ENCODE measurements around the gene PLEKHB2.

DNA sequence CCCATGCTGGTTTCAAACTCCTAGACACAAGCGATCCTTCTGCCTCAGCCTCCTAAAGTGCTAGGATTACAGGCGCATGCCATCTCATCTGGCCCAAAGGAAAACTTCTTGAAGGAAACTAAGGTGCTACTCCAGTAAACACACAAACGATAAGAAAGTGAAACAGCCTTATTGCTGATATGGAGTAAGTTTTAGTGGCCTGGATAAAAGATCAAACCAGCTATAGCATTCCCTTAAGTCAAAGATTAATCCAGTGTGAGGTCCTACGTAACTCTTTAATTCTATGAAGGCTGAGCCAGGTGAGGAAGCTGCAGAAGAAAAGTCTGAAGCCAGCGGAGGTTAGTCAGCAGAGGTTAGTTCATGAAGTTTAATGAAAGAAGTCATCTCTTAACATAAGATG lies 63.4 kb downstream of the PLEKHB2 start:
- TF ChIP-seq, protein P1, sequence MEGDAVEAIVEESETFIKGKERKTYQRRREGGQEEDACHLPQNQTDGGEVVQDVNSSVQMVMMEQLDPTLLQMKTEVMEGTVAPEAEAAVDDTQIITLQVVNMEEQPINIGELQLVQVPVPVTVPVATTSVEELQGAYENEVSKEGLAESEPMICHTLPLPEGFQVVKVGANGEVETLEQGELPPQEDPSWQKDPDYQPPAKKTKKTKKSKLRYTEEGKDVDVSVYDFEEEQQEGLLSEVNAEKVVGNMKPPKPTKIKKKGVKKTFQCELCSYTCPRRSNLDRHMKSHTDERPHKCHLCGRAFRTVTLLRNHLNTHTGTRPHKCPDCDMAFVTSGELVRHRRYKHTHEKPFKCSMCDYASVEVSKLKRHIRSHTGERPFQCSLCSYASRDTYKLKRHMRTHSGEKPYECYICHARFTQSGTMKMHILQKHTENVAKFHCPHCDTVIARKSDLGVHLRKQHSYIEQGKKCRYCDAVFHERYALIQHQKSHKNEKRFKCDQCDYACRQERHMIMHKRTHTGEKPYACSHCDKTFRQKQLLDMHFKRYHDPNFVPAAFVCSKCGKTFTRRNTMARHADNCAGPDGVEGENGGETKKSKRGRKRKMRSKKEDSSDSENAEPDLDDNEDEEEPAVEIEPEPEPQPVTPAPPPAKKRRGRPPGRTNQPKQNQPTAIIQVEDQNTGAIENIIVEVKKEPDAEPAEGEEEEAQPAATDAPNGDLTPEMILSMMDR (conservative IDR thresholded peaks at IDR 0.05) = no peak
- no peak for TF ChIP-seq ZFX (IDR thresholded peaks at IDR 0.05)
